Psoas muscle (tissue), 8 donors: Measurements from ENCODE around the gene P2RX4. TPM values are rescaled to one million over a fixed set of nuclear protein-coding genes. Genes with fewer than 3 reads are reported as not detected.

Experiments used
- ATAC-seq, 4 donors: fragments of 200-7000 bp; cut with Tn5 transposase; one replicate each; pipeline ENCODE4 v1.9.1; 2020; ENCODE audit warnings: moderate library complexity in 3 of 4, mild to moderate bottlenecking in 2 of 4
- DNase-seq, 2 donors: peaks; one replicate each; pipeline ENCODE4 v3.0.0-alpha.2; 2020
- H3K27ac ChIP-seq: fragments of 200-600 bp; one replicate; pipeline ENCODE4 v1.8.0; 2022
- H3K27me3 ChIP-seq, 3 donors: fragments of 200-600 bp in 1 of 3; one replicate each; pipeline versions ENCODE4 v1.6.1 to v1.8.0; 2013 to 2022; ENCODE audit warnings: low read length in 2 of 3, mild to moderate bottlenecking in 2 of 3, moderate library complexity in 1 of 3; ENCODE audit not compliant: insufficient read depth in 3 of 3
- H3K36me3 ChIP-seq, 2 donors: fragments of 200-600 bp in 1 of 2; one replicate each; pipeline versions ENCODE4 v1.6.1 to v1.8.0; 2013 to 2022; ENCODE audit warnings: low read depth in 1 of 2, mild to moderate bottlenecking in 1 of 2, moderate library complexity in 1 of 2; ENCODE audit not compliant: insufficient read depth in 1 of 2
- H3K4me1 ChIP-seq: fragments of 200-600 bp; one replicate; pipeline ENCODE4 v1.8.0; 2022
- H3K4me3 ChIP-seq: fragments of 200-600 bp; one replicate; pipeline ENCODE4 v1.8.0; 2022; ENCODE audit warnings: mild to moderate bottlenecking
- H3K9me3 ChIP-seq: fragments of 200-600 bp; one replicate; pipeline ENCODE4 v1.8.0; 2022
- WGBS, 3 donors: extraction: QIAGEN DNeasy Blood & Tissue Kit; methylation state at CpG; one replicate each; pipeline versions ENCODE4 v1.1.6 to v1.1.7; 2013; 5-methylcytosine and 5-hydroxymethylcytosine counted together
- intact Hi-C, 2 donors: fragments of 100-400 bp; cut with DNase I; formaldehyde crosslinking; loops; one replicate each; pipeline versions ENCODE4 v1.11.0 to v1.14.2; 2022
- polyA plus RNA-seq, 3 donors: library from polyadenylated mRNA; stranded (reverse); fragments of 200-250 nt; gene quantifications; one replicate each; pipeline ENCODE4 v1.2.3, GENCODE V29; 2013
- total RNA-seq, 4 donors: library from RNA; stranded (reverse); fragmentation: NEBNext Ultra II Directional in 2 of 4; extraction: Animal tissue kit (Norgen Biotek cat#: 25700) in 2 of 4; gene quantifications; one replicate each; pipeline versions ENCODE4 v1.2.1 to v1.2.4, GENCODE V29; 2021 to 2023
- TF ChIP-seq, protein P1 (sequence below): fragments of 200-600 bp; IDR thresholded peaks from one replicate; pipeline ENCODE4 v1.8.0; 2022; ENCODE audit warnings: antibody characterized with exemption
- donor health status: healthy with polysubstance abuse.
- donor health status: DM: no; HTN: no; CAD: no; lungs with moderate emphysema.
- donor health status: Bipolar disorder and iron deficiency.
- donor health status: healthy.
- donor health status: DM: yes; HTN: yes; CAD: no.
- donor health status: DM: no; HTN: no; CAD: no.
- donor health status: DM: no; HTN: no; CAD: no.
- donor health status: DM: yes; HTN: yes; CAD: no.

The P2RX4 gene
- total and polyA plus RNA-seq, 7 donors = 1.1 to 3.4 (median 1.7) TPM

DNA sequence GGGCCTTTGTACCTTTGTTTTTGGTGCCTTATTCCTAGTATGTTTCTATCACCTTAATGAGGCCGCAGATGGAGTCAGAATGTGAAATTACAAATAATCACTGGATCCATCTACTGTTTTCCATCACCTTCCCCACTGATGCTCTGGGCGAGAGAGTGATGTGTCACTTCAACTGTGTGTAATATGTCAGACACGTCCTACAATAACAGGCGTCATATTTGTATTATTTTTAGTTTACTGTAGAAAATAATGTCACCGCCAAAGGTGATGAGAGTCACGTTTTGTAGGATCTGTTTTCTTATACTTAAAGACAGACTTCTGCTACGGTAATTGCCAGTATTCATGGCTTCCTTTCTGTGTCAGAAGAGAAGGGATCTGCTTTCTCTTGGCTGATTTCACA, 22.4 kb upstream of the P2RX4 start:
- DNase-seq (no peak), ATAC-seq (no peak)
- H3K9me3 ChIP-seq = no peaks in the 10 kb centered on the region
- TF ChIP-seq, protein P1, sequence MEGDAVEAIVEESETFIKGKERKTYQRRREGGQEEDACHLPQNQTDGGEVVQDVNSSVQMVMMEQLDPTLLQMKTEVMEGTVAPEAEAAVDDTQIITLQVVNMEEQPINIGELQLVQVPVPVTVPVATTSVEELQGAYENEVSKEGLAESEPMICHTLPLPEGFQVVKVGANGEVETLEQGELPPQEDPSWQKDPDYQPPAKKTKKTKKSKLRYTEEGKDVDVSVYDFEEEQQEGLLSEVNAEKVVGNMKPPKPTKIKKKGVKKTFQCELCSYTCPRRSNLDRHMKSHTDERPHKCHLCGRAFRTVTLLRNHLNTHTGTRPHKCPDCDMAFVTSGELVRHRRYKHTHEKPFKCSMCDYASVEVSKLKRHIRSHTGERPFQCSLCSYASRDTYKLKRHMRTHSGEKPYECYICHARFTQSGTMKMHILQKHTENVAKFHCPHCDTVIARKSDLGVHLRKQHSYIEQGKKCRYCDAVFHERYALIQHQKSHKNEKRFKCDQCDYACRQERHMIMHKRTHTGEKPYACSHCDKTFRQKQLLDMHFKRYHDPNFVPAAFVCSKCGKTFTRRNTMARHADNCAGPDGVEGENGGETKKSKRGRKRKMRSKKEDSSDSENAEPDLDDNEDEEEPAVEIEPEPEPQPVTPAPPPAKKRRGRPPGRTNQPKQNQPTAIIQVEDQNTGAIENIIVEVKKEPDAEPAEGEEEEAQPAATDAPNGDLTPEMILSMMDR = no peak
- no peak overlapping the region for H3K4me3 ChIP-seq
- H3K27ac ChIP-seq = no peak overlapping the region
- intact Hi-C loops = no loop called here
- no peaks in the 10 kb centered on the region for H3K4me1 ChIP-seq
- no peaks in the 10 kb centered on the region for H3K36me3 ChIP-seq
- no peaks in the 10 kb centered on the region for H3K27me3 ChIP-seq
- WGBS, 3 donors = 76 to 80% (median 80%) methylated on average over 7 of the region's 7 CpGs

DNA sequence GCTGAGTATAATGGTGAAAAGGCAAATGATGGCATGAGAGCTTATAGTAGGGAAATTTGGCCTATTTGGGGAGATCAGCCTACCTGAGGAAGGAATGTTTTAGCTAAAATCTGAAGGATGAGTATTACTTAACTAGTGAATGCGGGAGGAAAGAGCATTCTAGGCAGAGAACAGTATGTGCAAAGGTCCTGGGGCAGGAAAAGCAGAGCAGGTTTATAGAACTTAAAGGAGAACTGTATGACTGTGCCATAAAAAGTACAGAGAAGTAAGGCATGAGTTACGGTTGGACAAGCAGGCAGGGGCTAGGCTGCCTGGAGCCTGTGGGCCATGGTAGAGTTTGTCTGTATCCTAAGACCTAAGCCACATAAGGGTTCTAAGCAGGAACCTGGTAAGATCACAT, 21.7 kb upstream of the P2RX4 start:
- H3K9me3 ChIP-seq = no peaks in the 10 kb centered on the region
- H3K27ac ChIP-seq = no peak overlapping the region
- intact Hi-C loops = no loop called here
- H3K4me3 ChIP-seq = no peak overlapping the region
- DNase-seq (no peak), ATAC-seq (no peak)
- H3K36me3 ChIP-seq = no peaks in the 10 kb centered on the region
- no peaks in the 10 kb centered on the region for H3K27me3 ChIP-seq
- TF ChIP-seq, protein P1 = no peak
- WGBS, 3 donors = 96 to 99% (median 98%) methylated on average over 2 of the region's 2 CpGs
- no peaks in the 10 kb centered on the region for H3K4me1 ChIP-seq

DNA sequence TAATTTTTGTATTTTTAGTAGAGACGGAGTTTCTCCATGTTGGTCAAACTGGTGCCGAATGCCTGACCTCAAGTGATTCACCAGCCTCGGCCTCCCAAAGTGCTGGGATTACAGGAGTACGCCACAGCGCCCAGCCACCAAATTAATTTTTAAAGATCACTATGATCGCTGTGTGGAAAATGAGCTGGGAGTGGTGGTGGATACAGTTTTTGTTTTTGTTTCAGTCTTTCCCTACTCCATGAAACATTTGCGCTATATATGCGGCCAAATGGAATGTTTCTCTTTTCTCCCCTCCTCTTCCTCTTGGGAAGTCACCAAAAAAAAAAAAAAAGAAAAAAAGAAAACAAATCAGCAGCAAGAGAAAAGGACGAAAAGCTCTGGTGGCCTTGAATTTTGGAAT, 20.8 kb upstream of the P2RX4 start:
- Histone ChIP-seq H3K4me1 (no peaks in the 10 kb centered on the region), H3K4me3 (no peak overlapping the region), H3K36me3 (no peaks in the 10 kb centered on the region), H3K27me3 (peaks cover 0 to 2% (median 0%) of the 10 kb centered on the region in 3 donors), H3K27ac (no peak overlapping the region), H3K9me3 (no peaks in the 10 kb centered on the region)
- DNase-seq (no peak), ATAC-seq (no peak)
- 91 to 94% (median 94%) methylated on average over 9 of the region's 9 CpGs for WGBS, 3 donors
- intact Hi-C loops = no loop called here
- TF ChIP-seq, protein P1 = no peak

DNA sequence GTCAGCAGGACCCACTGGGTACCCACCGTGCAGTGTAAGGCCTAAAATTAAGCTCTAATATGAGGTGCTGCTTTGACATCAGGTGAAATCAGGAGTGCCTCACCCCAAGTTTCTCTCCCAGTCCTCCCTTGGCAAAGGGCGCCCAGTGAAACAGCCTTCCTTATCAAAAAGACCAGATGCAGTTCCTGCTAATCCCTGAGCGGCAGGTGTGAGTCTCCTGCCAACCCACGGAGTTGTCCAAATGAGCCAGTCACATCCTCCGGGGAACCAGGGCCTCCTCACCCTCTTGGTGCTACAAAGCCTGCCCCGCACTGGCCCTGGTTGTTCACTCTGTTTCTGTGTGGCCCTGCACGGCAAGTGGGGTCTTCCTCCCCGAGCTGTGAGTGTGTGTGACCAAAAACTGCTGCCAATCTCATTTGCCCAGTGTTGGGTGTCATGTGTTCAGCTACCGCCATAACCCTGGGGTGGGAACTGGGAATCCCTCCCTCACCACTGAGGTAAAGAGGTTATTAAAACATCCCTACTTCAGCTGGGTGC, 20.2 kb upstream of the P2RX4 start:
- H3K27ac ChIP-seq = no peak overlapping the region

More for the DNA sequence above, 20.2 kb upstream of the P2RX4 start:
- H3K36me3 ChIP-seq = no peaks in the 10 kb centered on the region
- H3K4me1 ChIP-seq = no peaks in the 10 kb centered on the region
- intact Hi-C loops = no loop called here
- ATAC-seq (no peak), DNase-seq (no peak)
- H3K27me3 ChIP-seq = peaks cover 0 to 2% (median 0%) of the 10 kb centered on the region in 3 donors
- TF ChIP-seq, protein P1 = no peak
- H3K9me3 ChIP-seq = no peaks in the 10 kb centered on the region
- WGBS, 3 donors = 80 to 83% (median 81%) methylated on average over 9 of the region's 9 CpGs
- no peak overlapping the region for H3K4me3 ChIP-seq
